Dermis microvascular lymphatic vessel endothelial cell (primary cell): ENCODE results near the gene HNRNPA2B1. TPM values are rescaled to one million over a fixed set of nuclear protein-coding genes. Genes with fewer than 3 reads are reported as not detected.
"Not testable (repeated sequence)": the region's sequence is repeated elsewhere in the genome, so short reads cannot be mapped to it uniquely, and the experiment has no call there.

ENCODE experiments used
- DNase-seq, 2 donors: peaks; one replicate each; pipeline versions ENCODE4 v3.0.0 to v3.0.0-alpha.2; 2010; ENCODE audit warnings: low read depth in 2 of 2
- total RNA-seq: library from RNA; depleted of rRNA; stranded (reverse); fragments of >200 nt; gene quantifications from 2 replicates; pipeline ENCODE4 v1.2.1, GENCODE V29; 2014

The HNRNPA2B1 gene
- total RNA-seq, 1 donor from 2014 or later = 102 TPM

- DNase-seq = no peak
Observed at GRCh38 chr7:26185131-26185843, 15.3 kb downstream of the HNRNPA2B1 start.

GRCh38 chr7:26184281-26185101, 16.1 kb downstream of the HNRNPA2B1 start:
- not testable (repeated sequence) for DNase-seq

- DNase-seq = no peak
Observed at GRCh38 chr7:26183545-26184280, 16.8 kb downstream of the HNRNPA2B1 start.

- DNase-seq = no peak
Observed at GRCh38 chr7:26182706-26183105, 17.8 kb downstream of the HNRNPA2B1 start.

GRCh38 chr7:26182283-26182682, 18.3 kb downstream of the HNRNPA2B1 start:
- DNase-seq = no peak

GRCh38 chr7:26181474-26182227, 18.9 kb downstream of the HNRNPA2B1 start:
- DNase-seq = no peak

- no peak for DNase-seq
Observed at GRCh38 chr7:26180792-26181198, 19.8 kb downstream of the HNRNPA2B1 start.

- no peak for DNase-seq
Observed at GRCh38 chr7:26179826-26180497, 20.6 kb downstream of the HNRNPA2B1 start.

- DNase-seq = no peak
Observed at GRCh38 chr7:26179422-26179821, 21.1 kb downstream of the HNRNPA2B1 start.

- no peak for DNase-seq
Observed at GRCh38 chr7:26178272-26178960, 22.1 kb downstream of the HNRNPA2B1 start.

GRCh38 chr7:26177269-26177668, 23.3 kb downstream of the HNRNPA2B1 start:
- DNase-seq = not testable (repeated sequence)

GRCh38 chr7:26176696-26177095, 23.9 kb downstream of the HNRNPA2B1 start:
- not testable (repeated sequence) for DNase-seq

- DNase-seq = not testable (repeated sequence)
Observed at GRCh38 chr7:26175903-26176302, 24.6 kb downstream of the HNRNPA2B1 start.

- no peak for DNase-seq
Observed at GRCh38 chr7:26172048-26172447, 28.5 kb downstream of the HNRNPA2B1 start.

GRCh38 chr7:26171601-26172000, 28.9 kb downstream of the HNRNPA2B1 start:
- no peak for DNase-seq

GRCh38 chr7:26170663-26171062, 29.9 kb downstream of the HNRNPA2B1 start:
- no peak for DNase-seq

- DNase-seq = no peak
Observed at GRCh38 chr7:26169271-26169670, 31.3 kb downstream of the HNRNPA2B1 start.

GRCh38 chr7:26168458-26169023, 32.0 kb downstream of the HNRNPA2B1 start:
- no peak for DNase-seq

GRCh38 chr7:26167303-26167934, 33.1 kb downstream of the HNRNPA2B1 start:
- no peak for DNase-seq
